ENCODE measurements around the gene RAB40C.
A peak's percentile ranks its signal among the peaks of the same experiment; 100 is the strongest.
"Not testable (repeated sequence)": the region's sequence is repeated elsewhere in the genome, so short reads cannot be mapped to it uniquely, and the experiment has no call there.

RAB40C gene

GRCh38 chr16:588889-589657, 793 bp upstream of the RAB40C start:
- peak; percentile 100 for DNase-seq

- peak; percentile 80 for DNase-seq
Observed at GRCh38 chr16:590188-590814, 435 bp downstream of the RAB40C start.

- no peak for DNase-seq
Observed at GRCh38 chr16:590815-591200, 942 bp downstream of the RAB40C start.

- no peak for DNase-seq
Observed at GRCh38 chr16:591231-591630, 1.4 kb downstream of the RAB40C start.

DNA sequence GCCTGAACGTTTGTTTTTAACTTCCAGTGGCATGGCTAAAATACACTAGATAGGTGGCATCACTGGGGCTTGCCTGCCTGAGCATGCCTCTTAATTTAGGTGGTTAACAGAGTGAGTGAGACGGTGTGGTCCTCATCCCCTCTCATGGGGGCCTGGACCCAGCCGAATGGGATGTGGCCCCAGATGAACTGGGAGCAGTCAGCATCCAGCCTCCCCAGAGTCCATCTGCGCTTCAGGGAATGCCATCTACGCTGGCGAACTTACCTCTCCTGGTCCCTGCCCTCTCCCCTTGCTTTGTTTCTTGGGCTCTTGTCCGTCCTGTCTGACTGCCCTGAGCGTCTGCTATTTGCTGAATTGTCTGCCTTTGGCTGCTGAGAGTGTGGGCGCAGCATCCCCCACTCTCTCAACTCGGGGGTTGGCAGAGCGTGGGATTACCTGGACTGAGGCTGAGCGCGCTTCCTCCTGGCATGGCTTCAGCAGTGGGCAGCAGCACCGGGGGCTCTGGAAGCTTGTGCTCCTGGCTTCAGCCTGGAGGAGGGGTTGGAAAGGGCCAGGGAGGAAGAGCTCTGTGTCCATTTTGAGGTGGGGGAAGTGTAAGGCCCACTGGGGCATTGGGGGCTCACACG, 2.1 kb downstream of the RAB40C start:
- DNase-seq, result no peak

DNA sequence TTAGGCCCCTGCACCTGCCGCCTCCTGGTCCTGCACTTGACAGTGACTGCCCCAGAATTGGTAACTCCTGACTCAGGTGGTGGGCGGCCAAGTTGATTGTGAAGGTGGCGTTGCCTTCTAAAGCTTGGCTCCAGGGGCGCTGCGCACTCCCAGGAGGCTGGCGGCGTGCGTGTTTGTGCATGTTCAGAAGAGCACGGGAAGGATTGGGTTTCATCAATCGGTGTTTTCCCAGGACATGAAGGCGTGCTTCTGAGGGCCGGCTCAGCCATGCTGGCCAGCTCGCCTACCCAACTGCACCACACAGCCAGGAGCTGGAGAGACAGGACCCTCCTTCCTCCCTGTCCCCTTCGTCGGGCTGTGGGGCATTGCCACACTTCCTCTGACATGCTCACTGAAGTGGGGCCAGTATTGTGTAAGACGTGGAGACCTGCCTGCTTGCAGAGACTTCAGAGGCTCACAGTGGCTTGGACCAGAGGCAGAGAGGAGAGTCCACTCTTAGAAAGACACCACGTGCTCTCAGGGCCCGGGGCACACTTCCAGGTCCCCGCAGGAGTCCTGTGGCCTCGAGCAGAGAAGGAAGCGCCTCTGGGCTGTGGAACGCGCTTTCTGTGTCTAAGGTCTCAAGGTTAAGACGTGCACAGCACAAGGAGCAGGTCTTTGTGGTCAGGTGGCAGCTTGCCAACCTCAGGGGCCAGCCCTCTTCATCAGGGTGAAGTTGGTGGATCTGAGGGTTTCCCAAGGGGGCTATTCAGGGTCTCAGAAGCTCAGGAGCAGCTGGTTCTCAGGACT, 2.8 kb downstream of the RAB40C start:
- no peak for DNase-seq

DNA sequence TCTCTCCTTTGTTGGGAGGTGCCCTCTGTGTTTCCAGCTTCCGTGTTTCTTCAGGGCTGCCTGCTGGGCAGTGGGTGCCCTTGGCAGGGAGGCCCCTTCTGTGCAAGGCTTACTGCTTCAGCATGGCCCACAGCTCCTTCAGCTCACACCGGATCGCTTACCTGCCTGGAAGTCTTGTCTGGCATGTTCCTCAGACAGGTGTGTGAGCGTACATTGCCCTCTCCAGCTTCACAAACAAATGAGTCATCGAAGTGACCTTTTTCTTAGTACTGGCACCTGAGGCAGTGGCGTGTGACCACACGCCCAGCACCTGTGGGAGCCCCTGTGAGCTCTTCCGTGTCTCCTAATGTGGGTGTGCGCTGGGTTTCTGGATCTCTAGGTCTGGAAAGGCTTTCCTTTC, 3.5 kb downstream of the RAB40C start:
- DNase-seq, result no peak

GRCh38 chr16:593807-594206, 3.9 kb downstream of the RAB40C start:
- no peak for DNase-seq

DNA sequence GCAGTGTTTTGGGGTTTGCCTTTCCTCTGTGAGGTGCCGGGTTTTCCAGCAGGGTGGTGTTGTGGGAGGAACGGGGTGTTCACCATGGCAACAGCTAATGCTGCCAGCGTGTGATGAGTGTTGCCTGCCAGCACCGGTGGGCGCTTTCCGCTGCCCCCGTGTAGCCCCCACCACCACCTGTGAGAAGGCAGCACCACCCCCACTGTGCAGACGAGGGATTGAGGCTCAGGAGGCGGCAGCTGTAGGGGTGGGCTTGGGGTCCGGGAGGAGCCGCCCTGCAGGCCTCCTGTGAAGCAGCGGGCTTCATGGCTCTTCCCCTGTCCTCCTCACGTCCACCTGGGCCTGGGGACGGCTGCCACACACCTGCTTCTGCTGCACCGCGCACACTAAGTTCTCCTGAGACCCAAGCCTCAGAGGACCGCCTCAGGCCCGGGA, 5.2 kb downstream of the RAB40C start:
- no peak for DNase-seq

GRCh38 chr16:595942-596735, 6.3 kb downstream of the RAB40C start:
- DNase-seq, result no peak

DNA sequence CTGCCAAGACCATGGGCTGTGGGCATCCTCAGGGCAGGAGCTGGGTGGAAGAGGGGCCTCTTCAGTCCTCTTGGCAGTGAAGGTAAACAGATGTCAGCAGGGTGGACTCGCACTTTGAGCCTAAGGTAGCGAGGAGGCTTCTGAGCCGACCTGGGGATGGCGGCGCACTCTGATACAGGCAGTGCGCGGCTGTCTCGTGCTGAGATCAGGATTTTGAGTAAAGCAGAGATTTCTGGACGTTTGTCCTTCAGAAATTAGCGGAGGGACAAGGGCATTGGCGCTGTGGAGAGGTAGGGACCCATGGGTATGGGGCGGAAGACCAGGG, 6.8 kb downstream of the RAB40C start:
- no peak for DNase-seq

- not testable (repeated sequence) for DNase-seq
Observed at GRCh38 chr16:597655-598054, 7.8 kb downstream of the RAB40C start.

DNA sequence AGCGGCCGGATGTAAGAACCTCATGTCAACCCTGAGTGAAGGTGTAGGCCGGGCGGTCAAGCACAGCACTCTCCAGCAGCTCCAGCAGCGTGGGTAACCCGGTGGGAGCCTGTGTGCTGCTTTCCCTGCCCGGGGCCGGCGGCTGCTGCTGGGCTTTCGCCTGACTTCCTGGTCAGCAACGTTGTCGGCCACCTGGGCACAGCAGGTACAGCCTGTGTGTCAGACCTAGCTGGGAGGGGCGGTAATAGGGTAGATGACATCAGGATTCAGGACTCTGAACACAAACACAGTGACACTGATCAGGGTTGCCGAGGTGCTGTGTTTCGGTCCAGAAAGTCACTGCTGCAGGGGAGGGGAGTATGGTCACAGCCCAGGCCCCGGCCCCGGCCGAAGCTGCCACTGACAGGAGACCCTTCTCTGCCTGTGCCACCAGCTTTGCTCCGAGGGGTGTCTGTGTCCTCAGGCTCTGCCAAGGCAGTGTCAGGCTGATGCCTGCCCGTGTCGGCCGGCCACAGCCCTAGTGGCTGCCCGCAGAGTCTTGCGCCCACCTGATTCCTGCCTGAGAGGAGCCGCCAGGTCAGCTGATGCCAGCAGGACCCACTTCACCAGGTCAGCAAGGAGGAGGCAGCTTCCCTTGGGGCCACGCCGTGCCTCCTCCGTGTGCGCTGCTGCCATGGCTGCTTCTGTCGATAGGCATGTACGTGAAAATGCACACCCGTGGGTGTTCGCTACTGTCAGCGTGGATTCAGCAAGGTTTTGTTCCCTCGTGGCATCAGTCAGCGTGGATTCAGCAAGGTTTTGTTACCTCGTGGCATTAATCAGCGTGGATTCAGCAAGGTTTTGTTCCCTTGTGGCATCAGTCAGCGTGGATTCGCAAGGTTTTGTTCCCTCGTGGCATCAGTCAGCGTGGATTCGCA, 9.2 kb downstream of the RAB40C start:
- DNase-seq, result no peak

DNA sequence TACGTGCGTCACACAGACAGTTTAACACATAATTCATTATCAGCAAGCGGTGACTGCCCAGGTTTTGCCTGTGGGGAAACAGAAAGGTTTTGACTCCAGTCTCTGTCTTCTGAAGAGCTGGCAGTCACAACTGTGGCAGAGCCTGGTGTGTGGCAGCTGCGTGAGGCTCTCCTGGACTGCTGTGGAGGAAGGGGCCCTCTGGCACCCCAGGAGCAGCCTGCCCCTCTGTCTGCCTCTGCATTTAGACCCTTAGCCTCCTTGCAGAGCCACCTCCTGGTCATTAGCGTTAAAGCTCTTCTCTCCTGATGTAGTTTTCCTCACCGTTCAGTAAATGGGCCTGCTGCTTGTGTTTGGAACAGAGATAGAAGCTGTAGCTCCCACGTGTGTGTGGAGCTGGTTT, 10.9 kb downstream of the RAB40C start:
- DNase-seq, result no peak

- DNase-seq, result no peak
Observed at GRCh38 chr16:603933-604332, 14.1 kb downstream of the RAB40C start.

DNA sequence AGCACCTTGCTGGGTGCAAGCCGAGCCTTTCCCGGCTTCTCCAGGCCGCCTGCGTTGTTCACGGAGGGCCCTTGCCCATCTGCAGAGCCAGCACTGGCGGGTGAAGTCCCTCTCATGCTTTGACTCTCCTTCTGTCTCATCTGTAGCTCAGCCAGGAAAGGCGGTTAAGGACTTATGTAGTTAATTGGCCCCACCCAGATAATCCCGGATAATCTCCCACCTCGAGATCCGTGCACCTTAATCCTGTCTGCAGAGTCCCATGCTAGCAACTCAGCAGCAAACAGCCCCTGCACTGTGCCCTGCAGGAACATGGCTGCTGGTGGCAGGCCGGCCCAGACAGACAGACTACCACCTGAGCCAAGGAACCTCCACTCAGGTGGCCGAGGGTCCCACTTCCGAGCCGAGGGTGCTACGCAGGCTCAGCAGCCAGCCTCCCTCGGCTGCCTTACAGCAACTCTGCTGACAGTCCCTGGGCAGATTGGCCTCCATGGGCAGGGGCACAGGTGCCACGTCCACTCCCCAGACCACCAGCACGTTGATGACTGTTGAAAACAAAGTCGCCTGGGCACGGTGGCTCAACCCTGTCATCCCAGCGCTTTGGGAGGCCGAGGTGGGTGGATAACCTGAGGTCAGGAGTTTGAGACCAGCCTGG, 16.9 kb downstream of the RAB40C start:
- no peak for DNase-seq

- DNase-seq, result no peak
Observed at GRCh38 chr16:608019-608418, 18.2 kb downstream of the RAB40C start.

- no peak for DNase-seq
Observed at GRCh38 chr16:609316-609715, 19.4 kb downstream of the RAB40C start.

DNA sequence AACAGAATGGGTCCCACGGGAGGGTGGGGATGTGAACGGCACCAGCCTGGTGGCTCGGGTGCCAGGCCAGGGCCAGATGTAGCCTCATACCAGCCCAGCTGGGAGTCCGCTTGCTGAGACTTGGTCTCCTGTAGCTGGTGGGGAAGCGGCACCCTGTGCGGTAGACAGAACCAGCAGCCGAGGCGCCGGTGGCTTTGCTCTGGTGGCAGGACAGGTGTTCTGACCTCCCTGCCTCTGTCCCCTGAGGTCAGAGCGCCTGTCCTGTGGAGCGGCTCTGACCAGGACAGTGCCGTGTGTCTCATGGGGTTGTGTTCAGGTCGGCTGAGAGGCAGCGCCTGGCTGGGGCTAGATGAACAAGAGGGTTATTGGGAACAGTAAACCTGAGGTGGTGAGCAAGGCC, 20.1 kb downstream of the RAB40C start:
- no peak for DNase-seq
